Measurements from ENCODE around the gene SLC16A4.
"Not testable (repeated sequence)": the region's sequence is repeated elsewhere in the genome, so short reads cannot be mapped to it uniquely, and the experiment has no call there.

The SLC16A4 gene

DNA sequence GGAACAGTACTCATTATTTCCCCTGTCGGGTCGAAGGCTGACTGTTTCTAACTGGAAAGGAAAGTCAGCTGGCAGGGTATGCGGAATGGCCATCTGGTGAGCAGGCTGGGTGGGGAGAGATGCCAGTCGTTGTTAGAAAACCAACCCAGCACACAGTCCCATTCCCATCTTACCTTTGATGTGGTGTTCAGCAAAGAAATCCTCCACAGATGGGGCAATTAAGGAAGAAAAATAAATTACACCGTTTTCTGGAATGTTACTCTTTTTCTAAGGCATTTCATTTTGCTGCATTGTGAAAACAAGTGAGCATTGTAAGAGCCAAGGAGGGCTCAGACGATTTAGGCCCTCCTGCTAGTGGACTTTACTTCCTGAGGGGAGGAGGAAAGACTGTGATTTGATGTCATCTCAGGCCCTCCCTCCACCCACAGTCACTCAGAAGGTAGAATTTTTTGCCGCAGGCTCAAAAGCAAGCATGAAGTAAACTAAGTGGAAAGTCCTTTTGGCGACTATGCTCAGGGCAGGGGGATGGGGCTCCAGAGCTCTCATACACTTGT, at the start of gene SLC16A4:
TSS of gene SLC16A4 (minus strand) at position 335 of the 554 bp plus-strand sequence. CDS start 1,703 bp downstream, outside the sequence.
- H3K4me3 ChIP-seq (ENCODE audit: low read depth, low read length): no peak within 1 kb of the TSS

DNA sequence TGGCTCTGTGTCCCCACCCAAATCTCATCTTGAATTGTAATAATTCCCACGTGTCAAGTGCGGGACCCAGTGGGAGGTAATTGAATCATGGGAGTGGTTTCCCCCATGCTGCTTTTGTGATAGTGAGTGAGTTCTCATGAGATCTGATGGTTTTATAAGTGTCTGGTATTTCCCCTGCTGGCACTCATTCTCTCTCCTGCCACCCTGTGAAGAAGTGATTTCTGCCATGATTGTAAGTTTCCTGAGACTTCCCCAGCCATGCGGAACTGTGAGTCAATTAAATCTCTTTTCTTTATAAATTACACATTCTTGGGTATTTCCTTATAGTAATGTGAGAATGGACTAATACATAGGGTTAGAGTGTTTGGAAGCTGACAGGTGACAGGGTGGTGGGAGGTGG, 49.0 kb upstream of the SLC16A4 start:
- not testable (repeated sequence) for H3K4me3 ChIP-seq (ENCODE audit: low read depth, low read length)

DNA sequence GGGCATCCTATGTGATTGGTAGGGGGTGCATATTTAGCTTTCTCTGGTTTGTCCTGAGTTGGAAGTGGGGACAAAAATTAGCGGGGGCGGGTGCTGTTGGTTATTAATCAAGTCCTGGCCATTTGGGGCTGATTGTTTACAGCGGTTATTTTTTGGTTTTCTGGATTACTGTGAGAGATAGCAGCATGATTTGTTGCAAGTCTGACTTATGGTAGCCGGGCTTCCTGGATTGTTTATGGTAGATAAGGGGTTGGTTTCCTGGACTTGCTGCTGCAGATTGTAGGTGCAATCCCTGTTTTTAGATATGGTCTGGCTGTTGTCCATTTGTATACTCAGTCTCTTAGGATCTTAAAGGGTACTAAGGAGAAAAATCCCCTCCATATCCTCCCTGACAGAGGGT, 48.1 kb upstream of the SLC16A4 start:
- no peak overlapping the region for H3K4me3 ChIP-seq (ENCODE audit: low read depth, low read length)

DNA sequence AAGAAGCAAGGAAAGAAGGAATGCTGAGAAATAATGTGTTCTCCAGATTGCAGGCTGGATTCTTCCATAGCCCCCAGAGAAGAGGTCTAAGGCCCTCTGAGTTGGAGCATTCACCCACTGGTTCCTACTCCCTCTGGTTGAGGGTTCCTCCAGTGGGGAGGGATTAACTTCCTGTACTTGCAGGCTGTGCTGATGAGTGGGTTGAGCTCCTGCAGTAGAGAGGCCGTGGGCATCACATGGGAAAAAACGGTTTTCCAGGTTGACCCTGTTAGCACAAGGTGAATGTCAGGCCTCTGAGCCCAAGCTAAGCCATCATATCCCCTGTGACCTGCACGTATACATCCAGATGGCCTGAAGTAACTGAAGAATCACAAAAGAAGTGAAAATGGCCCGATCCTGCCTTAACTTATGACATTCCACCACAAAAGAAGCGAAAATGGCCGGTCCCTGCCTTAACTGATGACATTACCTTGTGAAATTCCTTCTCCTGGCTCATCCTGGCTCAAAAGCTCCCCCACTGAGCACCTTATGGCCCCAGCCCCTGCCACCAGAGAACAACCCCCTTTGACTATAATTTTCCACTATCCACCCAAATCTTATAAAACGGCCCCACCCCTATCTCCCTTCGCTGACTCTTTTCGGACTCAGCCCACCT, 46.9 kb upstream of the SLC16A4 start:
- not testable (repeated sequence) for H3K4me3 ChIP-seq (ENCODE audit: low read depth, low read length)

DNA sequence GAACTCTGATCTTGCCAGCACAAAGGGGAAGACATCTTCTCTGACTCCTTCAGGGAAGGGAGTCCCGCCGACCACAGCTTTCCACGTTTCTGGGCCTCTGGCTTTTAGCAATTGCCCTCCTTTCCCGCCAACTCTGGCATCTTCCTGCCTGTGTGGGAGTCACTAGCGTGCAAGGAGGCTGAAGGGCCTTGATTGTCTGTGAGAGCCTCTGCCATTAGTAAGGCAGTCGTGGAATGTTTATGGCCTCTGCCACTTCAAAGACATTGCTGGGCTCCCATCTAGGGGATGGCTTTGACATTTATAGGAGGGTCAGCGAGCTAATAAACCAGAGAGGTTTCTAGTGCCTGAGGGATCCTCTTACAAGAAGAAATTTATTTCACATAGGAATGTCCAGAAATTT, 45.8 kb upstream of the SLC16A4 start:
- no peak overlapping the region for H3K4me3 ChIP-seq (ENCODE audit: low read depth, low read length)

DNA sequence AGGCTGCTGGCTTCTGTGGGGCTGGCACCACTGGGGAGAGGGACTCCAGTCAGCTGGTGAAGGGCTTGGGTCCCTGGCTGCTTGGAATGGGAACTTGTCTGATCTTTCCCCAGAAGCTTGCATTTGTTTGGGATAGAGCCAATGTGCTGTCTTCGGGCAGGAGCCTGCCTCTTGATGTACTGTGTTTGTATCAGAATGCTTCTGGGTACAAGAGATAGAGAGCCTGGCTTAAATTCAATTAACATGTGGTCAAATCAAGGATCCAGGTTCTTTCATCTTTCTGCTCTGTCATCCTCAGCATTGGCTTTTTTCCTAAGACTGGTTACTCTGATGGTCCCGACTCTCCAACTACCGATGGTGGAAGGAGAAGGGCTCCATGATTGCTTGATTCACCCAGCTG, 44.1 kb upstream of the SLC16A4 start:
- H3K4me3 ChIP-seq (ENCODE audit: low read depth, low read length): no peak overlapping the region

DNA sequence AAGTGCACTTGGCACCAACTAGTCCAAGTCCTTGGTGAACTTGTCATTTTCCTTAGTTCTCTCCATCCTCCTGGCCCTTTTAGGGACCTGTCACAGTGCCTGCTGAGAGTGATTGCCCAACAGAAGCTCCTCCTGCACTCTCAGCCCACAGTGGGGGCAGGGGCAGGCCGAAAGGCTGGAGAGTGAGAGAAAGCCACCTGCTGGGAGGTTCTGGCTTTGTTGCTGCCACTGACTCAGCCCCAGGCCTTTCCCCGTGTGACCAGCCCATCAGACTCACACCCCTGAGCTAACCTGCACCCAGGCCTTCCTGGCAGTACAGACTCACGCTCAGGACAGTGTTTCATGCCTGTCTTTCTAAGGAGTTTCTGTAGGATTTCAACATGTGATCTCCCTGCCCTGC, 43.0 kb upstream of the SLC16A4 start:
- no peak overlapping the region for H3K4me3 ChIP-seq (ENCODE audit: low read depth, low read length)

DNA sequence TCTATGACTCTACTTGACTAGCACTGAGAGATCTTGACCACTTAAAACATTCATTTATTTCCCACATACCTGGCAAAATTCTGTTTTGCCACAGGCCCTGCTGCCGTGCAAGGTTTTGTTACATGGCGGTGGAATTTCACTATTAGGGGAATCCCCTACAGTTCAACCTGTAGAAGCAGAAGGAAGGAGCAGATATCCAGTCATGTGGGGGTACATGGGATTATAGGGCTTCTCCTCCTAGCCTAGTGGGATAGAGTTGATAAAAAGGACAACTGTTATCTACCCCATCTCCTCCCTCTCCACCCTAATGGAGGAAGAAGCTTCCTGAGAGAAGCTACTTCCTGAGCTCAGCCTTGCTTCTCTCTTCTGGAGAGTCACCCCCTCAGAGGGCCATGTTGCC, 42.4 kb upstream of the SLC16A4 start:
- H3K4me3 ChIP-seq (ENCODE audit: low read depth, low read length): no peak overlapping the region

DNA sequence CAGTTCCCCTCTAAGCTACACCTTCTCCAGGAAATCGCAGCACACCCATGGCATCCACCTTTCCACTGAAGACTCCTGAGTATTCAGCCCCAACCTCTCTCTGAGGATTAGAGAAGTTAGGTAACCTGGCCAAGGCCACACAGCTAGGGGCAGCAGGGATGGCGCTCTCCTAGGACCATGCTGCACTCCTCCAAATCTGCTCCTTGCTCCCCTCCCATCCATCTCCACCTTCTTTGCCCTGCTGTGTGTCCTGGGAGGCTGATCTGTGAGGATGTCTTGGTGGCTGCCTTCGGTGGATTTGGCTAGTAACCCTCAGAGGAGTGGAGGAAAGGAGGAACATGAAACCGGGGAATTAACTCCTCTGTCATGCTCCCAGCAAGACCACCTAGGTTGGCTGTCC, 40.1 kb upstream of the SLC16A4 start:
- H3K4me3 ChIP-seq (ENCODE audit: low read depth, low read length): no peak overlapping the region

DNA sequence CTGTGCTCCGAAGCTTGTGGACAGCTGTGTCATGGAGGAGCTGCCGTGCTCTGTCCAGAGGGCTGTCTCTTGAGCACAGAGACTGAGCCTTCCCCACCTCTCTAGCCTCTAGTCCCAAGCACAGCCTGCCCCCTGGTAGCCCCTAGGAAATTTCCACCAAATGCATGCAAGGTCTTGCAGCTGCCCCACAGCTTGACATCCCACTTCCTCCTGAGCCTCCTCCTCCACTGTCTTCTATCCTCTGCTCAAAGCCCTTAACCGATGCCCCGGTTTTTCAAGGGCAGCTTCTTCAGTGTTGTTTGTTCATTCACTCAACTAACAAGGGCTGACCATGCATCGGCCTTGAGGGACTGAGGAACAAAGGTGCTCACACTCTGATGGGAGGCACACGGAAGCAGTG, 39.5 kb upstream of the SLC16A4 start:
- H3K4me3 ChIP-seq (ENCODE audit: low read depth, low read length): no peak overlapping the region

DNA sequence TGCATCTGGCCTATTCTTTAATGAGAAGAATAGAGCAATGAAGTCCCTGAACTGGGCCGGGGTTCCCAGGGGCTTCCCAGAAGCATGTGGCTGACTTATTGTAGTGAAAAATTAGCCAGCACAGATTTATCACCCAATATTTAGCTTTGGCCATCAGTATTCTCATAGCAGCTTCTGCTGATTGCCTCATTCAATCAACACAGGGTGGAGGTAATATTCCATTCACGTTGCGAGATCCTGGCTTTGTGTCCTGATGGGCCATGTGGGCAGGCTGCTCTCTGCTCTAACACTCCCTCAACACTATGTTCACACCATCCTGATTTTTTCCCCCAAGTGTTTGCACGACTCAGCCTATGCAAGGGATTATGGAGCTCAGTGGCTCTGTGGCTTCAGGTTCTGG, 38.1 kb upstream of the SLC16A4 start:
- no peak overlapping the region for H3K4me3 ChIP-seq (ENCODE audit: low read depth, low read length)

DNA sequence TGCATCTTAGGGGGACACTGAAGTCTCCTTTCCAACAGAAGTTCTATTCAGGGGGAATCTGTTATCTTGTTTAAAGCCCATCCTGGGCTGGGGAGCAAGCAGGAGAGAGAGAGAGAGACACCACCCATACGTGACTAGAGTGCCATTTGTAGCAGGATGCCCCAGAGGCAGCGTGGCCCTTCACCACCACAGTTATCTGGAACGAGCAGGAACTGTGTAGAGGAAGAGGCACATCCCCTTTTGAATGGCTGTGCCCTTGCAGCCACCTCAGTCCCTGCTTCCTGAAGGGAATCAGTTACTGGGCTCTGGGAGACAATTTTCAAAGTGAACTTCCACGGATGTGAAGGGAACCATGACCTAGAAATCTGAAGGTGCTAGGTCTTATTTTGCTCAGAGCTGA, 36.0 kb upstream of the SLC16A4 start:
- H3K4me3 ChIP-seq (ENCODE audit: low read depth, low read length): no peak overlapping the region

DNA sequence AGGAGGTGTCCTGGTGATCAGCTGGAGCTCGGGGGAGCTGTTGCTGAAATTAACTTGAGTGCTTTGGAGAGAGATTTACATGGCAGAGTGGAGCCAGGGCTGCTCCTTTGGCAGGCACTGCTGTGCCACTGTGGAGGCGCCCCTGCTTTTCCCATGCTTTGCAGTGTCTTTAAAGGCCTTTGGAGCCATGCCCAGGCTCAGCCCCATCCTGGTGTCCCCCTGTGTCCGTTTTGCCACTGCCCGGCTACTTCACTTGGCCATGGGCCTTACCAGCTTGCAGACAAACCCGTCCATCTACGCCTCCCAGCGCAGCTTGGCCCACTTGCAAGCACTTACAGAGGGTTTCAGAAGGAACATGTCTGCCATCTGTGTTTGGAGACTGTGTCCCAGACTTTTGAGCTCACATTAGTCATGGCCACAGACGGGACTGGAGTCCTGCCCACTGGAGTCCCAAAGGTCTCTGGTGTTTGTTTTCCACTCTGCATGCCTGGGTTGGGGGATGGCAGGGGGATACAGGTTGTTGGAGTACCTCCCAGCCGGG, 34.9 kb upstream of the SLC16A4 start:
- no peak overlapping the region for H3K4me3 ChIP-seq (ENCODE audit: low read depth, low read length)

DNA sequence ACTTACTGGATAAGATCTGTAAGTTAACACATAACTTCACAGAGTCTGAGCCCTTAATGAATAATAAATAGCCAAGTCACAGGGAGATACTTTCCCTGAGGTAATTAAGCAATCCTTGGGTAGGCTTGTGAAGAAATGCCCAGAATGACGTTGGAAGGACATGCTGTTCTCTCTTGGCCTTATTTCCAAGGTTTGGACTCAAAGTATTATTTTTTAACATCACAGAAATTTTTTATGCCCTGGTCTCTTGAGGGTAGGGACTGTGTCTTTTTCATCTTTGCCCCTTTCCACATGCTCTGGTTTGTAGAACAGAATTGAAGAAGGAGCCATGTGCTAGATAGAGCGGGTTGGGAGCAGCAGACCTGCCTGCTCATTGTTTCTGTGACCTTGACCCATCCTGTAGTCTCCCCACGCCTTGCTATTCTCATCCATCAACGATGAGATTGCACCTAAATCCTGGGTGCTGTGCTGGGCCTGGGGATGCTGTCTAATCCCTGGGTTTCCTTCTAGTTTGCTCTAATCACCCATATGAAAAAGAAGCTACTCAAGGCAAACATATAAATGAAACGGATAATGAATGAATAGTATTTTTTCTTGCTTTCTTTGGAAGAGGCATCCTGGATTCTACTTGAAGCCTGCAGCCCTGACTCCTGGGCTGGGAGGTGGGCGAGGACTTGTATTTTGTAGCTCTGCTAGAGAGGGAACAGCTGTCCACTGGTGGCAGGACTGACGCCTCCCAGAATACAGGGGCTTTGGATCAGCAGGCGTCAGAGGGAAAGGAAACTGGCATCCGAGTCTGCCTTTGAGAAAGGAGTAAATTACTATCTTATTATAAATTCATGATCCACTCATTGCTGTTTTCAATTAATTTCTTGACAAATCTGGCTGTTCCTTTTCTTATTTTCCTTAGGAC, 34.1 kb upstream of the SLC16A4 start:
- no peak overlapping the region for H3K4me3 ChIP-seq (ENCODE audit: low read depth, low read length)

DNA sequence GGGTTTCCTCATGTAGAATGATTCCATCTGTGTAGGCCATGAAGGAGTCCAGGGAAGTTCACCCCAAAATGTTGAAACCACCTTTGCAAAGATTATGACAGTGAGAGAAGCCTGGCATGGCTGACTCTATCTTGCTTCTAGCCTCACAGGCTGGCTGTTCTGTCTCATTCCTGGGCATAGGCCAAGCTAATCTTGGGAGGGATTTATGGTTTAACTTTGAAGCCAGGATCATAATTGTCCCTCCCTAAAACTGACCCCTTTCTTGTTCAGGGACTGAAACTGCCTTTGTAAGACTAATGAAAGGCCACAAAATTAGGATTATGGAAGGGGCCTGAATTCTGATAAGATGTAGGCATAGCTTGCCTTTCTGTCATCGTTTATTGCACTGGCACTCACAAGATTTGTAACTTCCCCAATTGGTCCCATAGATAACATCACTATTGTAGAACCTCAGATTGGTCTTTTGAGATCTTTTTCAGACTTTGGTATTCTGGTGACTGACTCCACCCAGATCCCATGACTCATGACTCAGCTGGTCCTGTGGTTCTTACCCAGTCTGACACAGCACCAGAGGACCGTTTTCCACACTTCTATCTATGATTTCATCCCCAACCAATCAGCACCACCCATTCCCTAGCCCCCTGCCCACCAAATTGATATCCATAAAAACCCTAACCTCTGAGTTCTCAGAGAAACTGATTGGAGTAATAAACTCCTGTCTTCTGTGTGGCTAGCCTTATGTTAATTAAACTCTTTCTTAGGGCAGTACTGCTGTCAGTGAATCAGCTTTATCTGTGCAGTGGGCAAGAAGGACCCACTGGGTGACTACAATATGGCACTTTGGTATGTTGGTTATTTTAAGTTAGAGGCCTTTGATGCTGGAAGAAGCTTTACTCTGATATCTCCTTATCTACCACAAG, 30.3 kb upstream of the SLC16A4 start:
- H3K4me3 ChIP-seq (ENCODE audit: low read depth, low read length): no peak overlapping the region

DNA sequence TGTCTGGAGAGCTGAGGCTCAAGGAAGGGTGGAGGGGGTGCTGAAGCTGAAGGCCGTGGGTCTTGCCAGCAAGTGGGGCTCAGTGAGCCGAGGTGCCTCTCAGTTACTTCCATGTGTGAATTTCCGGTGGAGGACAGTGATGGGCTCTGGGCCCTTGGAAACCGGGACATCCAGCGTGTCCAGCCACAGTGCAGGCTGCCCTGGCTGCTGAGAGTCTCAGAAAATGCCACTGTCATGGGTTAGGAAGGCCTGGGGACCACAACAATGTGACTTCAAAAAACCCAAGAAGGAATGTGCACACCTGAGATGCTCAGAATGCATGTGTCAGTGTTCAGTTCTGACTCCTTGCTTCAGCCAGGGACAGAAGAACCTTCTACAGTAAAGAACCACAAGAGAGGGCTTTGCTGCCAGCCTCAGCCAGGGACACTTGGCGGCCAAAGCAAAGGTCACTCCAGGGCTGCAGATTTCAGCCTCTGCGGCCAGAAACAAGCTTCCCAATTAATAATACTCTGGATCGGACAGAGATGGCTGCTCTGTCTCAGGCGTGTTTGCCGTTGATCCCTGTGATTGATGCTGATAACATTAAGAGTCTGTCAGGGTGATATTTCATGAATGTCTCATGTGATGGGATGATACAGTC, 29.3 kb upstream of the SLC16A4 start:
- no peak overlapping the region for H3K4me3 ChIP-seq (ENCODE audit: low read depth, low read length)

DNA sequence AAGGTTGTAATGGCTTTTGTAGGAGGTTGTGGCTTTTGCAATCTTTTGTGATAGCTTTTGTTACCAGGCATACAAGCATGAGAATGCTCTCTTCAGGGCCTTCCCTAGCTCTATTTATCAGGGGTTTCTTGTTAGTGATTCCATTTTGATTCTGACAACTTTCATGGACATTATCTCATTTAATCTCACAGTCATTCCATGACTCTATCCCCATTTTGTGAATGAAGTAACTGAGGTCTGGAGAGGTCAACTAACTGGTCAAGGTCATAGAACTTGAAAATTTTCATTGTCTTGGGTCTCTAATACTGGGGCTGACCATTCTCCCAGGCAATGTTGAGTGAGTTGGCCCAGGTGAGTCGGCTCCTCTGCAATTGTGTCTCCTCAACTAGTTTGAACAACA, 27.9 kb upstream of the SLC16A4 start:
- no peak overlapping the region for H3K4me3 ChIP-seq (ENCODE audit: low read depth, low read length)

DNA sequence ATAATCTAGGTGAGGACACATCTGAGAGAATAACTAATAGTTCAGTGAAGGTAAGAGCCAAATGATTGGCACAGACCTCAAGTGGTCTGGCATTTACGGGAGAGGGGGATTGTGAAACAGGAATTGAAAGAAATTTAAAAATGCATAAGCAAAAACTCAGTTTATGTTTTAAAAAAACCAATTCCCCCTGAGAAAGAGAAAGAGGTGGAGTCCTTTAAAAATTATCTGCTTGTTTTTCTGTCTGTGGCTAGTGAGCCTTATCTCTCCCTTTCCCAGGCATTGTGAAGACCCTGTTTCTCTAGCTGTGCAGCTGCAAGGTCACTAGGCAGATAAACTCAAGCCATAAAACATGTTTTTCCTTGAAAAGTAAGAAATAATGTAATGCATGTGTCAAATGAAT, 22.2 kb upstream of the SLC16A4 start:
- H3K4me3 ChIP-seq (ENCODE audit: low read depth, low read length): not testable (repeated sequence)

DNA sequence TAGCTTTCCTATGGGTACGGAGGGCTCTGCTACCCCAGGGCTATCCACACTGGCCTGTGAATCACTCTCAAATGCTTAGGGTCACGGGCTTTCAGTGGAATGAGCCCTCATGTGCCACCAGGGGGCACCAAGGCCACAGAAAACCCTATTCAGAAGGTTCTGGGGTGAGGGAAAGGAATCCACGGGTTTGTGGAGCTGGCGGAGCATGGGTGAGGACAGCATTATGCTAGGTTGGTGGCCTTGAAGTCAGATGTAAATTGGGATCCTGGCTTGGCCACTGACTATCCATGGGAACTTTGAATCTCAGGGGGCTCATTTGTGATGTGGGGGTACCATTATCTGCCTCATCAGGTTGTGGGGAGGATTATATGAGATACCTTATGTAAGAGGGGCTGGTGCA, 21.8 kb upstream of the SLC16A4 start:
- H3K4me3 ChIP-seq (ENCODE audit: low read depth, low read length): no peak overlapping the region

DNA sequence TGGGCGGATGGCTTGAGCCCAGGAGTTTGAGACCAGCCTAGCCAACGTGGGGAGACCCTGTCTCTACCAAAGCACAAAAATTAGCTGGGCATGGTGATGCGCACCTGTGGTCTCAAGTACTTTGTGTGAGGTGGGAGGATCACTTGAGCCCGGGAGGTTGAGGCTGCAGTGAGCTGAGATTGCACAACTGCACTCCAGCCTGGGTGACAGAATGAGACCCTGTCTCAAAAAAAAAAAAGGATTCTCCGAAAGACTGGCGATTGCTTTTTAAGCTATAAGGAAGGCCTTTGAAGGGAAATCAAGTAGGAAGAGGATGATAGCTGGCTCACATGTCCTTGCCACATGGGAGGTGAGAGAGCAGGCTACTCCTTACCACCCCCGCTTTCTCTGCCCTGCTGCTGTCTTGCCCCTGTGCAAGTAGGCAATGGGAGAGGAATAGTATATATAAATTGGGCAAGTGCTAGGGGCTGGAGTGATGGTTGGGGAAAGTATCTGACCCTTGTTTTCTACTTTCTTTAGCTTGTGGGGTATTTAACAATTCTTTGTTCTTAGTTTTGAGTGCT, 20.4 kb upstream of the SLC16A4 start:
- no peak overlapping the region for H3K4me3 ChIP-seq (ENCODE audit: low read depth, low read length)

All from iPS-11a (cell line).